SK-N-SH (cell line): ENCODE data around the gene LCP2.

ENCODE experiments used
- CTCF ChIP-seq: fragments of 200-600 bp; sonication (generic); IDR thresholded peaks from 2 replicates; pipeline ENCODE4 v1.6.1; 2017; ENCODE audit warnings: antibody characterized with exemption, mild to moderate bottlenecking, moderate library complexity
- MXI1 ChIP-seq: IDR thresholded peaks from 2 replicates; pipeline ENCODE4 v1.6.1; 2012; ENCODE audit warnings: mild to moderate bottlenecking, low read depth, low read length, improper control_type of control experiment
- NFIC ChIP-seq: IDR thresholded peaks from 2 replicates; pipeline ENCODE4 v1.4.0; 2012; ENCODE audit warnings: borderline replicate concordance
- PBX3 ChIP-seq: IDR thresholded peaks from 2 replicates; pipeline ENCODE4; 2012
- POLR2AphosphoS5 ChIP-seq: IDR thresholded peaks from 2 replicates; pipeline ENCODE4 v1.6.1; 2012; ENCODE audit warnings: low read depth, low read length
- RCOR1 ChIP-seq: fragments of 150-350 bp; IDR thresholded peaks from 2 replicates; pipeline ENCODE4 v1.6.1; 2017; ENCODE audit warnings: antibody characterized with exemption, low read length
- REST ChIP-seq: IDR thresholded peaks from 2 replicates; pipeline ENCODE4 v1.6.1; 2012; ENCODE audit warnings: mild to moderate bottlenecking, low read depth, low read length, moderate library complexity
- SMC3 ChIP-seq: IDR thresholded peaks from 2 replicates; pipeline ENCODE4 v1.6.1; 2012; ENCODE audit warnings: low read depth, low read length, improper control_type of control experiment
- USF1 ChIP-seq: IDR thresholded peaks from 2 replicates; pipeline ENCODE4 v1.4.0; 2012; ENCODE audit warnings: low read depth, borderline replicate concordance
- YY1 ChIP-seq: IDR thresholded peaks from 2 replicates; pipeline ENCODE4 v1.4.0; 2012; ENCODE audit warnings: low read depth, mild to moderate bottlenecking

GRCh38 chr5:170249355-170249754 lies 48.2 kb downstream of the LCP2 start:
- TF ChIP-seq CTCF (no peak), USF1 (no peak), PBX3 (no peak), MXI1 (no peak), SMC3 (no peak), YY1 (no peak), REST (no peak), NFIC (no peak), POLR2AphosphoS5 (no peak), RCOR1 (no peak)
